ENCODE data around the gene DLX2. TPM values are rescaled to one million over a fixed set of nuclear protein-coding genes. Genes with fewer than 3 reads are reported as not detected.

DLX2 gene
- polyA plus RNA-seq, 1 donor from 2014 or later = 7.7 TPM

DNA sequence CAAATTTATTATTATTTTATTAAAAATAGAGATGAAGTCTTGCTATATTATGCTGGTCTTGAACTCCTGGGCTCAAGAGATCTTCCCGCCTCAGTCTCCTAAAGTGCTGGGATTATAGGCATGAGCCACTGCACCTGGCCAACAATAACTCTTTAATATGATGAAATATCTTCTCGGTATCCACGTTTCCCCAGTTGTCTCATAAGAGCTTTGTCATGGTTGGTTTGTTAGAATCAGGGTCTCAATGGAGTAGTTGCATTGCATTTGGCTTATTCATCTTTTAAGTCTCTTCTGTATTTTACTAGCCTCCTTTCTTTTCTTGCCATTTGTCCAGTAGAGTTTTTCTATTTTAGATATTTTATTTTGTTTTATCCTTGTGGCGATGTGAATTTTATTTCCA lies 32.7 kb upstream of the DLX2 start (continued):
- no peak for TF ChIP-seq RAD21 (conservative IDR thresholded peaks at IDR 0.05)
- TF ChIP-seq TAF1 (IDR thresholded peaks at IDR 0.05; ENCODE audit: low read depth) = no peak
- TF ChIP-seq SMC3 (conservative IDR thresholded peaks at IDR 0.05; ENCODE audit: poor library complexity) = no peak

DNA sequence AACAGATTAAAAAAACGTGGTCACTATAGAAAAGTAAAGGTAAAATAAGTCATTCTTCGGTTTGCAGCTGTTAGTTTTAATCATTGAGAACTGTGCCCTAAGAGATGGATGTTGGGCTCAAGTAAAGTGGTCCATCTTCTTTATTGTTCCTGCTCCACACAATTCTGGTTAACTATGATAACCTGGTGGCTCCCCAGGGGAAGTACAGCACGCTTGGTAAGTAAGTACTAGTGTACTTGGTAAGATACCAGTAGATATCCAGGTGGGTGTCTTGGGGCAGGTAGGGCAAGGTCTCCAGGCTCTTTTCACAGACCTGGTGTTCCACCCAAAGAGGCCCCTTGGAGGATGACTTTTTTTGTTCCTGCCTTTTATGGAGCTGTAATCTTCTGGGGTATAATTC lies 31.6 kb upstream of the DLX2 start:
- Histone ChIP-seq H3K9me2 (ENCODE audit: insufficient read depth, low read length) (no peaks in the 10 kb centered on the region), H3K27ac (ENCODE audit: low read length) (no peak overlapping the region), H3K9ac (ENCODE audit: low read length) (no peak overlapping the region), H3K27me3 (ENCODE audit: insufficient read depth, low read depth, low read length) (no peaks in the 10 kb centered on the region), H2AFZ (ENCODE audit: low read depth, low read length) (no peak overlapping the region), H3F3A (ENCODE audit: insufficient read depth, low read length, poor library complexity, severe bottlenecking) (no peaks in the 10 kb centered on the region), H3K79me2 (replicated peaks; ENCODE audit: insufficient read depth, low read length) (no peaks in the 10 kb centered on the region), H3K36me3 (ENCODE audit: insufficient read depth, low read length) (no peaks in the 10 kb centered on the region), H4K20me1 (ENCODE audit: insufficient read depth) (no peaks in the 10 kb centered on the region), H3K4me2 (ENCODE audit: low read length) (no peak overlapping the region), H3K4me3 (ENCODE audit: low read length) (no peak overlapping the region), H3K9me3 (ENCODE audit: low read length) (no peaks in the 10 kb centered on the region)
- TF ChIP-seq, protein P1, sequence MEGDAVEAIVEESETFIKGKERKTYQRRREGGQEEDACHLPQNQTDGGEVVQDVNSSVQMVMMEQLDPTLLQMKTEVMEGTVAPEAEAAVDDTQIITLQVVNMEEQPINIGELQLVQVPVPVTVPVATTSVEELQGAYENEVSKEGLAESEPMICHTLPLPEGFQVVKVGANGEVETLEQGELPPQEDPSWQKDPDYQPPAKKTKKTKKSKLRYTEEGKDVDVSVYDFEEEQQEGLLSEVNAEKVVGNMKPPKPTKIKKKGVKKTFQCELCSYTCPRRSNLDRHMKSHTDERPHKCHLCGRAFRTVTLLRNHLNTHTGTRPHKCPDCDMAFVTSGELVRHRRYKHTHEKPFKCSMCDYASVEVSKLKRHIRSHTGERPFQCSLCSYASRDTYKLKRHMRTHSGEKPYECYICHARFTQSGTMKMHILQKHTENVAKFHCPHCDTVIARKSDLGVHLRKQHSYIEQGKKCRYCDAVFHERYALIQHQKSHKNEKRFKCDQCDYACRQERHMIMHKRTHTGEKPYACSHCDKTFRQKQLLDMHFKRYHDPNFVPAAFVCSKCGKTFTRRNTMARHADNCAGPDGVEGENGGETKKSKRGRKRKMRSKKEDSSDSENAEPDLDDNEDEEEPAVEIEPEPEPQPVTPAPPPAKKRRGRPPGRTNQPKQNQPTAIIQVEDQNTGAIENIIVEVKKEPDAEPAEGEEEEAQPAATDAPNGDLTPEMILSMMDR (IDR thresholded peaks at IDR 0.05; ENCODE audit: poor library complexity, severe bottlenecking) = no peak
- no peak for TF ChIP-seq REST (IDR thresholded peaks at IDR 0.05; ENCODE audit: borderline replicate concordance)
- TF ChIP-seq TAF1 (IDR thresholded peaks at IDR 0.05; ENCODE audit: low read depth) = no peak
- no peak for TF ChIP-seq MXI1 (conservative IDR thresholded peaks at IDR 0.05; ENCODE audit: poor library complexity, severe bottlenecking)
- no peak for TF ChIP-seq POLR2AphosphoS5 (IDR thresholded peaks at IDR 0.05)
- no peak for TF ChIP-seq SMC3 (conservative IDR thresholded peaks at IDR 0.05; ENCODE audit: poor library complexity)
- TF ChIP-seq EZH2 (IDR thresholded peaks at IDR 0.05; ENCODE audit: borderline replicate concordance, insufficient read depth, low read length, poor library complexity, severe bottlenecking) = no peak
- no peak for TF ChIP-seq EP300 (conservative IDR thresholded peaks at IDR 0.05; ENCODE audit: poor library complexity, severe bottlenecking)
- TF ChIP-seq RAD21 (conservative IDR thresholded peaks at IDR 0.05) = no peak

- Histone ChIP-seq H3K36me3 (ENCODE audit: insufficient read depth, low read length) (no peaks in the 10 kb centered on the region), H3K4me3 (ENCODE audit: low read length) (no peak overlapping the region), H4K20me1 (ENCODE audit: insufficient read depth) (no peaks in the 10 kb centered on the region), H3K9me3 (ENCODE audit: low read length) (no peaks in the 10 kb centered on the region), H3F3A (ENCODE audit: insufficient read depth, low read length, poor library complexity, severe bottlenecking) (no peaks in the 10 kb centered on the region), H3K4me2 (ENCODE audit: low read length) (no peak overlapping the region), H3K9ac (ENCODE audit: low read length) (no peak overlapping the region), H3K9me2 (ENCODE audit: insufficient read depth, low read length) (no peaks in the 10 kb centered on the region), H2AFZ (ENCODE audit: low read depth, low read length) (no peak overlapping the region), H3K27me3 (ENCODE audit: insufficient read depth, low read depth, low read length) (no peaks in the 10 kb centered on the region), H3K27ac (ENCODE audit: low read length) (no peak overlapping the region), H3K79me2 (replicated peaks; ENCODE audit: insufficient read depth, low read length) (no peaks in the 10 kb centered on the region)
- TF ChIP-seq TAF1 (IDR thresholded peaks at IDR 0.05; ENCODE audit: low read depth) (no peak), MXI1 (conservative IDR thresholded peaks at IDR 0.05; ENCODE audit: poor library complexity, severe bottlenecking) (no peak), REST (IDR thresholded peaks at IDR 0.05; ENCODE audit: borderline replicate concordance) (no peak), EP300 (conservative IDR thresholded peaks at IDR 0.05; ENCODE audit: poor library complexity, severe bottlenecking) (no peak), POLR2AphosphoS5 (IDR thresholded peaks at IDR 0.05) (no peak), EZH2 (IDR thresholded peaks at IDR 0.05; ENCODE audit: borderline replicate concordance, insufficient read depth, low read length, poor library complexity, severe bottlenecking) (no peak), RAD21 (conservative IDR thresholded peaks at IDR 0.05) (no peak), SMC3 (conservative IDR thresholded peaks at IDR 0.05; ENCODE audit: poor library complexity) (no peak)
- TF ChIP-seq, protein P1 (IDR thresholded peaks at IDR 0.05; ENCODE audit: poor library complexity, severe bottlenecking) = no peak
These were observed 29.2 kb upstream of the DLX2 start for GRCh38 chr2:172131713-172132555.

Data from neural cell (in vitro differentiated cells).